A673 (cell line): ENCODE data around the gene ADRA1B. TPM values are rescaled to one million over a fixed set of nuclear protein-coding genes. Genes with fewer than 3 reads are reported as not detected.

Experiments
- BruUV-seq: library from RNA; stranded (reverse); fragments of 400-500 nt; replicated peaks from 2 replicates; lab custom pipeline; 2021; lab: Mats Ljungman, UMichigan
- CTCF ChIA-PET: fragments of 300-600 bp; sonication (Branson Sonifier 250); formaldehyde crosslinking; loops from one replicate; lab custom pipeline; 2022; ENCODE audit warnings: antibody characterized with exemption; lab: Charles Lee
- POLR2A ChIA-PET: fragments of 300-600 bp; sonication (Branson Sonifier 250); formaldehyde crosslinking; loops from one replicate; lab custom pipeline; 2022; ENCODE audit warnings: antibody characterized with exemption; ENCODE audit not compliant: low non-redundant PET; lab: Charles Lee
- DNase-seq: peaks from one replicate; pipeline ENCODE4 v3.0.0-alpha.2; 2015; ENCODE audit warnings: low spot score
- H3K27ac ChIP-seq: fragments of 200-600 bp; sonication (generic); 2 replicates; pipeline ENCODE4 v1.5.1; 2016; ENCODE audit warnings: mixed run types, low read depth, mild to moderate bottlenecking, mixed read lengths, antibody characterized with exemption, low read length; ENCODE audit not compliant: poor library complexity, severe bottlenecking
- H3K27me3 ChIP-seq: fragments of 200-600 bp; sonication (generic); replicated peaks from 2 replicates; pipeline ENCODE4 v1.6.1; 2017; ENCODE audit warnings: mixed run types, low read depth, mild to moderate bottlenecking, mixed read lengths, antibody characterized with exemption, low read length; ENCODE audit not compliant: insufficient read depth, poor library complexity
- H3K36me3 ChIP-seq: fragments of 200-600 bp; sonication (generic); 2 replicates; pipeline ENCODE4 v1.6.1; 2016; ENCODE audit warnings: mixed run types, mild to moderate bottlenecking, mixed read lengths, antibody characterized with exemption, low read length; ENCODE audit not compliant: insufficient read depth, poor library complexity, severe bottlenecking
- H3K4me1 ChIP-seq: fragments of 200-600 bp; sonication (generic); 2 replicates; pipeline ENCODE4 v1.6.1; 2017; ENCODE audit warnings: mixed run types, mild to moderate bottlenecking, mixed read lengths, antibody characterized with exemption, low read length; ENCODE audit not compliant: insufficient read depth, poor library complexity, severe bottlenecking
- H3K4me3 ChIP-seq: fragments of 200-600 bp; sonication (generic); 2 replicates; pipeline ENCODE4 v1.5.1; 2016; ENCODE audit warnings: low read depth, mixed run types, mild to moderate bottlenecking, mixed read lengths, low read length; ENCODE audit not compliant: poor library complexity, severe bottlenecking
- H3K9me3 ChIP-seq: fragments of 200-600 bp; sonication (generic); 2 replicates; pipeline ENCODE4 v1.6.1; 2016; ENCODE audit warnings: mixed run types, low read depth, mild to moderate bottlenecking, mixed read lengths, antibody characterized with exemption, low read length; ENCODE audit not compliant: poor library complexity, severe bottlenecking
- EZH2 ChIP-seq: fragments of 200-600 bp; sonication (generic); IDR thresholded peaks from 2 replicates; pipeline ENCODE4 v1.6.1; 2017; ENCODE audit warnings: borderline replicate concordance, low read depth, mild to moderate bottlenecking, mixed read lengths, antibody characterized with exemption, low read length; ENCODE audit not compliant: poor library complexity, severe bottlenecking
- intact Hi-C: fragments of 100-400 bp; cut with micrococcal nuclease; formaldehyde crosslinking; loops from one replicate; pipeline ENCODE4 v1.10.0; 2022; ENCODE audit not compliant: unreplicated experiment
- total RNA-seq: library from RNA; stranded (reverse); gene quantifications from 2 replicates; pipeline ENCODE4 v1.2.3, GENCODE V29; 2021
- TF ChIP-seq, protein P1 (sequence below): fragments of 300-800, 200-600 bp; sonication (generic); conservative IDR thresholded peaks from 2 replicates; pipeline ENCODE4 v1.5.1; 2017; ENCODE audit warnings: low read depth, mild to moderate bottlenecking, antibody characterized with exemption, low read length, moderate library complexity, mixed read lengths

Gene ADRA1B
- total RNA-seq, 1 experiment from 2014 or later: not detected

- peaks cover 6% of the 10 kb centered on the region for H3K4me1 ChIP-seq
- TF ChIP-seq EZH2: no peak
- TF ChIP-seq, protein P1, sequence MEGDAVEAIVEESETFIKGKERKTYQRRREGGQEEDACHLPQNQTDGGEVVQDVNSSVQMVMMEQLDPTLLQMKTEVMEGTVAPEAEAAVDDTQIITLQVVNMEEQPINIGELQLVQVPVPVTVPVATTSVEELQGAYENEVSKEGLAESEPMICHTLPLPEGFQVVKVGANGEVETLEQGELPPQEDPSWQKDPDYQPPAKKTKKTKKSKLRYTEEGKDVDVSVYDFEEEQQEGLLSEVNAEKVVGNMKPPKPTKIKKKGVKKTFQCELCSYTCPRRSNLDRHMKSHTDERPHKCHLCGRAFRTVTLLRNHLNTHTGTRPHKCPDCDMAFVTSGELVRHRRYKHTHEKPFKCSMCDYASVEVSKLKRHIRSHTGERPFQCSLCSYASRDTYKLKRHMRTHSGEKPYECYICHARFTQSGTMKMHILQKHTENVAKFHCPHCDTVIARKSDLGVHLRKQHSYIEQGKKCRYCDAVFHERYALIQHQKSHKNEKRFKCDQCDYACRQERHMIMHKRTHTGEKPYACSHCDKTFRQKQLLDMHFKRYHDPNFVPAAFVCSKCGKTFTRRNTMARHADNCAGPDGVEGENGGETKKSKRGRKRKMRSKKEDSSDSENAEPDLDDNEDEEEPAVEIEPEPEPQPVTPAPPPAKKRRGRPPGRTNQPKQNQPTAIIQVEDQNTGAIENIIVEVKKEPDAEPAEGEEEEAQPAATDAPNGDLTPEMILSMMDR: no peak
- H3K36me3 ChIP-seq: no peaks in the 10 kb centered on the region
- BruUV-seq: no TSS peak
- H3K27me3 ChIP-seq: no peaks in the 10 kb centered on the region
- no peaks in the 10 kb centered on the region for H3K9me3 ChIP-seq
- intact Hi-C loops: no loop called here
- no peak overlapping the region for H3K4me3 ChIP-seq
- no peak overlapping the region for H3K27ac ChIP-seq
- DNase-seq: no peak
- POLR2A ChIA-PET: no interaction called here
- CTCF ChIA-PET: no interaction called here
Observed at GRCh38 chr5:159880676-159881075, 35.6 kb upstream of the ADRA1B start.

GRCh38 chr5:159881967-159882366, 34.3 kb upstream of the ADRA1B start:
- H3K27ac ChIP-seq: no peak overlapping the region
- H3K36me3 ChIP-seq: no peaks in the 10 kb centered on the region
- H3K4me1 ChIP-seq: peaks cover 6% of the 10 kb centered on the region
- CTCF ChIA-PET: no interaction called here
- no peaks in the 10 kb centered on the region for H3K27me3 ChIP-seq
- no peaks in the 10 kb centered on the region for H3K9me3 ChIP-seq
- TF ChIP-seq, protein P1: no peak
- TF ChIP-seq EZH2: no peak
- intact Hi-C loops: no loop called here
- BruUV-seq: no TSS peak
- DNase-seq: no peak
- POLR2A ChIA-PET: no interaction called here
- no peak overlapping the region for H3K4me3 ChIP-seq

GRCh38 chr5:159883522-159883950, 32.7 kb upstream of the ADRA1B start:
- H3K27ac ChIP-seq: no peak overlapping the region

More at GRCh38 chr5:159883522-159883950, 32.7 kb upstream of the ADRA1B start:
- Histone ChIP-seq H3K36me3 (no peaks in the 10 kb centered on the region), H3K27me3 (no peaks in the 10 kb centered on the region), H3K4me1 (peaks cover 5% of the 10 kb centered on the region), H3K4me3 (no peak overlapping the region), H3K9me3 (no peaks in the 10 kb centered on the region)
- TF ChIP-seq, protein P1: no peak
- POLR2A ChIA-PET: no interaction called here
- no peak for DNase-seq
- CTCF ChIA-PET: no interaction called here
- intact Hi-C loops: no loop called here
- BruUV-seq: no TSS peak
